Measurements from ENCODE around the gene INPP4A.

Gene INPP4A

DNA sequence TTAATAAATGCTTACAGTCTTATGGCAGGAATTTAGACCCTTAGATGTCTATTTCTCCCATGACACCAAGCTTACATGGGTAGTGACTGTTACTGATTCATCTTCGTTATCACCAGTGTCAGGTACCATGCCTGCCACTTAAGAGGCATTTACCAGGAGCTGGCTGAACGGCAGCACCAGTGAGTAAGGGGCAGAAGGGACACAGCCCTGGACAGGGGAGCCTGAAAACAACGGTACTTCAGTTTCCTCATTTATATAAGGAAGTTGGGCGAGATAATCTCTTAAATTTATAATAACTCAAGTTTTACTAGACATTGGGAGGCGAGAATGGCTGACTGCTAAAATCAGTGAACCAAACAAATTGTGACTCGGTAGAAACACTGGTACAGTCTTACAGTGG, 162.4 kb downstream of the INPP4A start:
- H3K27ac ChIP-seq: no peak overlapping the region
- TF ChIP-seq, protein P1, sequence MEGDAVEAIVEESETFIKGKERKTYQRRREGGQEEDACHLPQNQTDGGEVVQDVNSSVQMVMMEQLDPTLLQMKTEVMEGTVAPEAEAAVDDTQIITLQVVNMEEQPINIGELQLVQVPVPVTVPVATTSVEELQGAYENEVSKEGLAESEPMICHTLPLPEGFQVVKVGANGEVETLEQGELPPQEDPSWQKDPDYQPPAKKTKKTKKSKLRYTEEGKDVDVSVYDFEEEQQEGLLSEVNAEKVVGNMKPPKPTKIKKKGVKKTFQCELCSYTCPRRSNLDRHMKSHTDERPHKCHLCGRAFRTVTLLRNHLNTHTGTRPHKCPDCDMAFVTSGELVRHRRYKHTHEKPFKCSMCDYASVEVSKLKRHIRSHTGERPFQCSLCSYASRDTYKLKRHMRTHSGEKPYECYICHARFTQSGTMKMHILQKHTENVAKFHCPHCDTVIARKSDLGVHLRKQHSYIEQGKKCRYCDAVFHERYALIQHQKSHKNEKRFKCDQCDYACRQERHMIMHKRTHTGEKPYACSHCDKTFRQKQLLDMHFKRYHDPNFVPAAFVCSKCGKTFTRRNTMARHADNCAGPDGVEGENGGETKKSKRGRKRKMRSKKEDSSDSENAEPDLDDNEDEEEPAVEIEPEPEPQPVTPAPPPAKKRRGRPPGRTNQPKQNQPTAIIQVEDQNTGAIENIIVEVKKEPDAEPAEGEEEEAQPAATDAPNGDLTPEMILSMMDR (IDR thresholded peaks at IDR 0.05): no peak
- TF ChIP-seq ZFX (IDR thresholded peaks at IDR 0.05; ENCODE audit: borderline replicate concordance): no peak

DNA sequence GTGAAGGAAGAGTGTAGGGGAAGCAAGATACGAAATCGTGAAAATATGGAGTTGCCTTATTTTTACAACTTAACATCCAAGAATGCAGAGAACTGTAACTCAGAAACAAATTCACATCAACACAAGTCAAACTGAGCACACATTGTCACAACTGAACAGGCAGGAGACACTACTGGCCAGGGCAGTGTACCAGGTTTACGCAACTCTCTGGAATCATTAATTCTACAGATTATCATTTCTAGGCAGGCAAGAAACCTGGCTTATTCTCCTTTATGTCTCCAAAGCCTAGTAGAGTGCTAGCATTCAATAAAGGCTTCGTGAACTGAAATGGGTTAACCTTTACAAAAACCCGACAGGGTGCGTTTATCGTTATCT, 163.1 kb downstream of the INPP4A start:
- peak overlapping the region; percentile 77 for H3K27ac ChIP-seq
- no peak for TF ChIP-seq ZFX (IDR thresholded peaks at IDR 0.05; ENCODE audit: borderline replicate concordance)
- TF ChIP-seq, protein P1 (IDR thresholded peaks at IDR 0.05): no peak

DNA sequence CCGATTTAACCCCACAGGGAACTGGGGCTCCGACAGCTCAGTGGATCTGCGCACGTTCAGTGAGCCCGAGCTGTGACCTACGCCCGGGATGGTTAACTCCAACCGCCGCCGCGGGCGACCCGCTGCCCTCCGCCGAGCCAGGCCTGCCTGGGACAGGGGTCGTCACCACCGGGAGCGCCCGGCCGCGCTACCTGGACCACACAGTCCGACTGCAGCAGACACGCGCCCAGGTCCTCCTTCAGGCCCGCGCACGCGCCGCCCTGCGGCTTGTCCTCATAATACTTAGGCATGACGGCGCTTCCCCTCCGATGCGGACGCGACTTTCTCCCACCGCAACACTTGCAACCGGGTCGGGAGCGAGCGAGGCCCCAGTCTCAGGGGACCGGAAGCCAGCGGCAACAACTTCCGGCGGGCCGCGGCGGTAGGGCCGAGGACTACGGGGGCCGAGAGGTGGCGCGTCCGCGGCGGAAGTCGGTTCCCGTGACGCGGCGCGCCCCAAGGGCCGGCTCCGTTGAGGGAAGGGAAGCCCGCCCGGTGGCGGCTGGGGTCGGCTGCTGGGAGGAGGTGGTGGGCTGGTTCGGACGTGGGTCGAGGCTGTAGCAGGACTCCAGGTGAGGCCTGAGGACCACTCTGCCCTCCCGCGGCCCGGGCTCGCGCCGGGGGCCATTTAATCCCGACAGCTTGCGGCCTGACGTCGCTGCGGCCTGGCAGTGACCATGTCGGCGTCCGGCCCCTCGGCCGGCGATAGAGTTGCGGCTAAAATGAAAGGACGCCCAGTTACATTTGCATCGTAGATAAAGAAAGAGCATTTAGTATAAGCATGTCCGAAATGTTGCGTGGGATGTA, 163.7 kb downstream of the INPP4A start, which contains the start of the genes COA5 and UNC50:
TSS of gene COA5 (minus strand) at position 397 of the 846 bp plus-strand sequence. CDS start at position 290, 107 bp downstream.
TSS of gene UNC50 (plus strand) at position 474 of the 846 bp plus-strand sequence. CDS start 1,171 bp downstream, outside the sequence.
- peak; percentile 70; the same call in 1 of the 2 replicates for TF ChIP-seq ZFX (IDR thresholded peaks at IDR 0.05; ENCODE audit: borderline replicate concordance)
- TF ChIP-seq, protein P1 (IDR thresholded peaks at IDR 0.05): 0 out of 2 replicates have a peak, but pooled peaks have one; percentile 7
- H3K27ac ChIP-seq: peak within 1 kb of the TSS; percentile 77

DNA sequence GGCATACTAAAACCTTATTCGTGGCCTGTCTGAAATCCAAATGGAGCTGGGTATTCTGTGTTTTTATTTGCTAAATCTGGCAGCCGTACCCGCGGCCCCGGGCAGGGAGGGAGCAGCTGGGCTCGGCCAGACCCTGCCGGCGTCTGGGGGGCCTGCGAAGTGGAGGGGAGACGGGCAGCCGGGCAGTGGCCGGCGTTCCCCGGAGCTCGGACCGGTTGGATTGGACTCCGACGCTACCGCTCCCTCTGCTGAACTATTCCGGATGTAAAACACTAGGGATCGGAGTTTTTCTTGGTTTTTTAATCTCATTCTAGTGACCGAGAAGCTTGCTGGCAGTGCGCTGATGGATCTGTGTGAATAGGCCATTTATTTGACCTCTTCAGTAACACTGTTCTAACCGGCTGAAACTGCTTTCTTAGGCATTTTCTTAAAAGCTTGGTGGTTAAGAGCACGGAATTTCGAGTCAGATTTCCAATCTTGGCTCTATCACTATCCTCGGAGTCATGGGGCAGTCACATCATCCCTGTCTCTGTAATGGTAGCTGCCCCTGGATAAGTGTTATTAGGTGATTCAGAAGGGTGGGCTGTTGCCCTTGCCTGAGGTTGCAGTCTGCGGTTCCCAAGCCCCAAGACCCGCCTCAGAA, 164.4 kb downstream of the INPP4A start:
- peak overlapping the region; percentile 77 for H3K27ac ChIP-seq
- TF ChIP-seq, protein P1 (IDR thresholded peaks at IDR 0.05): no peak
- TF ChIP-seq ZFX (IDR thresholded peaks at IDR 0.05; ENCODE audit: borderline replicate concordance): no peak

DNA sequence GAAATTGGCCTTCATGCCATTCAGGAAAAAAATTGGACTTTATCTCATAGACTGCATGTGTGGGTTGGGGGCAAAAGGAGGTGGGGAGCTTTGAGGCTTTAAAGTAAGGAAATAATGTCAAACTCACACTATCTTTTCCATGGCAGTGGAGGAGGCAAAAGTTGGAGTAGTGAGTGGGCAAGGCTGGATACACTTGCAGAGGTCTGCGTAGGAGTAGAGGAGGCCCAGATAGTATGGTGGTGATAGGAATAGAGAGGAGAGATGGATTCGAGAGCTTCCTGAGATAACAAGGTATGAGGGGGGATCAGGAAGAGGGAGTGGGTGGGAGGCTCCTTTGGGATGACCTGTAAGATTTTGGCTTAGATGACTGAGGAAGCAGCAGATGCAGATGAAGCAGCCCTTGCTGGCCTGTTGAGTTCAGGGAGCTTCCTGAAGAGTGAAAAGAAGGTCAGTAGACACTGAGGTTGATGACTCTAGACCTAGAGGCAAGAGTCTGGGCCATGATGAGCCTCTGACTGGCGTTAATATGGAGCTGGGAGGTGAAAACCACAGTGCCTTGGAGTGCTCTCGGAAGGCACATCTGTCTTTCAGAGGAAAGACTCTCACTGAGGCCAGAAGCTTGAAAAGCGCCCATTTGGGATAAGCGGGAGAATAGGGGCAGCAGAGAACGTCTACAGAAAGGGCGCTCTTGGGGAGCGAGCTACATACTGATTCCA, 169.5 kb downstream of the INPP4A start:
- no peak overlapping the region for H3K27ac ChIP-seq
- TF ChIP-seq ZFX (IDR thresholded peaks at IDR 0.05; ENCODE audit: borderline replicate concordance): no peak
- TF ChIP-seq, protein P1 (IDR thresholded peaks at IDR 0.05): no peak

DNA sequence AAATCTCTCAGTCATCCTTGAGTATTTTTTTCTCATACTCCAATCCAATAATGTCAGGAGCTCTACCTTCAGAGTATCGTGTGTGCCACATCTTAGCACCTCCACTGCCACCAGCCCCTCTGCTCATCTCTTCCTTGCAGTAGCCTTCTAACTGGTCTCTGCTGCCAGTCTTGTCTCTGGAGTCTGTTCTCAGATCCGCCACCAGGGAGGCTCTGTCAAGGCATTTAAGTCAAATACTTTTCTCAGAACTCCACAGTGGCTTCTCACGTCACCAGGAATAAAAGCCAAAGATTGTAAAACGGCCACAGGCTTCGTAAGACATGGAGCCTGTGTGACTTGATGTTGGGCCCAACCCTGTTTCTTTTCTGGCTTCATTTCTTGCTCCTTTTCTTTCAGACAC, 170.8 kb downstream of the INPP4A start:
- H3K27ac ChIP-seq: no peak overlapping the region

More for the DNA sequence above, 170.8 kb downstream of the INPP4A start:
- TF ChIP-seq, protein P1 (IDR thresholded peaks at IDR 0.05): no peak
- TF ChIP-seq ZFX (IDR thresholded peaks at IDR 0.05; ENCODE audit: borderline replicate concordance): no peak

Data from 22Rv1 (cell line).